Adrenal gland (tissue), 12 donors: ENCODE data around the gene NOVA1. TPM values are rescaled to one million over a fixed set of nuclear protein-coding genes. Genes with fewer than 3 reads are reported as not detected.

Source experiments
- DNase-seq, 7 donors: peaks; one replicate each; pipeline ENCODE4 v3.0.0-alpha.2; 2019 to 2020
- H3K27ac ChIP-seq, 5 donors: fragments of 200-600 bp; sonication (generic) in 4 of 5; 1 replicate in 3 of 5; 2 replicates in 2 of 5; pipeline versions ENCODE4 v1.5.1 to v1.8.0; 2016 to 2020; ENCODE audit warnings: mild to moderate bottlenecking in 1 of 5
- H3K27me3 ChIP-seq: fragments of 200-600 bp; 2 replicates; pipeline ENCODE4 v1.8.0; 2021
- H3K36me3 ChIP-seq, 2 donors: fragments of 200-600 bp; replicated peaks in 1 of 2; 1 replicate in 1 of 2; 2 replicates in 1 of 2; pipeline versions ENCODE4 v1.5.1 to v1.8.0; 2018 to 2022
- H3K4me1 ChIP-seq, 2 donors: fragments of 200-600 bp; replicated peaks in 1 of 2; 1 replicate in 1 of 2; 2 replicates in 1 of 2; pipeline versions ENCODE4 v1.5.1 to v1.8.0; 2018 to 2021
- H3K4me3 ChIP-seq, 4 donors: fragments of 200-600 bp; sonication (generic) in 3 of 4; one replicate each; pipeline ENCODE4 v1.5.1; 2016 to 2018
- H3K9me3 ChIP-seq, 3 donors: fragments of 200-600 bp; sonication (generic) in 1 of 3; replicated peaks in 1 of 3; 1 replicate in 2 of 3; 2 replicates in 1 of 3; pipeline versions ENCODE4 v1.5.1 to v1.8.0; 2016 to 2021
- CTCF ChIP-seq, 6 experiments: fragments of 450-650 bp in 4 of 6; fragments of 200-600 bp in 2 of 6; sonication (generic) in 1 of 6; IDR thresholded peaks; 1 replicate in 5 of 6; 2 replicates in 1 of 6; pipeline versions ENCODE4 v1.5.1 to v1.8.0; 2016 to 2021; ENCODE audit warnings: antibody characterized with exemption in 6 of 6, mild to moderate bottlenecking in 2 of 6, moderate library complexity in 1 of 6
- POLR2A ChIP-seq, 2 donors: fragments of 450-650 bp; IDR thresholded peaks; one replicate each; pipeline ENCODE4 v1.6.1; 2017; ENCODE audit warnings: antibody characterized with exemption in 2 of 2, mild to moderate bottlenecking in 2 of 2, moderate library complexity in 1 of 2
- WGBS, 4 donors: extraction: QIAGEN DNeasy Blood & Tissue Kit in 2 of 4; methylation state at CpG; one replicate each; pipeline versions ENCODE4 v1.1.5 to v1.1.7; 2013 to 2017; 5-methylcytosine and 5-hydroxymethylcytosine counted together
- intact Hi-C, 2 donors: fragments of 100-400 bp; cut with DNase I; formaldehyde crosslinking; loops; one replicate each; pipeline versions ENCODE4 v1.14.1 to v1.15.0; 2022 to 2023
- polyA plus RNA-seq, 3 donors: library from polyadenylated mRNA; stranded (reverse); fragments of 200-250 nt in 2 of 3; fragments of 350-450 nt in 1 of 3; fragmentation: Illumina TruSeq in 1 of 3; extraction: RNeasy Lipid Tissue Mini Kit (QIAGEN cat#74804) in 1 of 3; gene quantifications; one replicate each; pipeline ENCODE4 v1.2.3, GENCODE V29; 2013 to 2014
- total RNA-seq, 9 donors: library from RNA; depleted of rRNA in 4 of 9; stranded (reverse); fragments of >200 nt in 4 of 9; fragments of 120-200 nt in 1 of 9; fragmentation: NEBNext Ultra II Directional in 1 of 9; extraction: Animal tissue kit (Norgen Biotek cat#: 25700) in 1 of 9; gene quantifications; one replicate each; pipeline versions ENCODE4 v1.1.0 to v1.2.4, GENCODE V29; 2013 to 2023
- donor health status: healthy with polysubstance abuse.
- donor health status: Bipolar disorder and iron deficiency.
- donor health status: DM: yes; HTN: yes; CAD: no.
- donor health status: DM: no; HTN: no; CAD: no.
- donor health status: DM: no; HTN: no; CAD: no.
- donor health status: DM: yes; HTN: yes; CAD: no.

NOVA1 gene
- total and polyA plus RNA-seq, 12 donors = 0.69 to 16.6 (median 4.4) TPM

GRCh38 chr14:26606729-26607312 lies 9.0 kb upstream of the NOVA1 start:
- no peak for DNase-seq
- Histone ChIP-seq H3K4me1 (no peaks in the 10 kb centered on the region), H3K9me3 (no peaks in the 10 kb centered on the region), H3K27me3 (no peaks in the 10 kb centered on the region), H3K4me3 (no peak overlapping the region), H3K27ac (no peak overlapping the region), H3K36me3 (no peaks in the 10 kb centered on the region)
- intact Hi-C loops = no loop called here
- TF ChIP-seq POLR2A (IDR thresholded peaks at IDR 0.05) = no peak
- no peak for TF ChIP-seq CTCF (IDR thresholded peaks at IDR 0.05)
- WGBS, 4 donors = 57 to 75% (median 64%) methylated on average over 3 of the region's 3 CpGs

GRCh38 chr14:26605602-26606001 lies 7.8 kb upstream of the NOVA1 start:
- 64 to 83% (median 72%) methylated on average over 2 of the region's 2 CpGs for WGBS, 4 donors
- DNase-seq = no peak
- Histone ChIP-seq H3K27ac (no peak overlapping the region), H3K4me3 (no peak overlapping the region), H3K4me1 (no peaks in the 10 kb centered on the region), H3K36me3 (no peaks in the 10 kb centered on the region), H3K9me3 (no peaks in the 10 kb centered on the region), H3K27me3 (no peaks in the 10 kb centered on the region)
- TF ChIP-seq POLR2A (IDR thresholded peaks at IDR 0.05) = no peak
- no peak for TF ChIP-seq CTCF (IDR thresholded peaks at IDR 0.05)
- intact Hi-C loops = no loop called here

- TF ChIP-seq CTCF (IDR thresholded peaks at IDR 0.05) (no peak), POLR2A (IDR thresholded peaks at IDR 0.05) (no peak)
- no peaks in the 10 kb centered on the region for H3K9me3 ChIP-seq
- no peaks in the 10 kb centered on the region for H3K27me3 ChIP-seq
- no peaks in the 10 kb centered on the region for H3K36me3 ChIP-seq
- H3K4me3 ChIP-seq = no peak overlapping the region
- H3K27ac ChIP-seq = no peak overlapping the region
- 75 to 87% (median 82%) methylated on average over 2 of the region's 2 CpGs for WGBS, 4 donors
- no peak for DNase-seq
- no peaks in the 10 kb centered on the region for H3K4me1 ChIP-seq
- intact Hi-C loops = no loop called here
Observed at GRCh38 chr14:26602902-26603301, 5.1 kb upstream of the NOVA1 start.

- Histone ChIP-seq H3K36me3 (no peaks in the 10 kb centered on the region), H3K9me3 (no peaks in the 10 kb centered on the region), H3K27me3 (no peaks in the 10 kb centered on the region), H3K27ac (no peak overlapping the region), H3K4me1 (no peaks in the 10 kb centered on the region), H3K4me3 (no peak overlapping the region)
- intact Hi-C loops = no loop called here
- no peak for DNase-seq
- no peak for TF ChIP-seq CTCF (IDR thresholded peaks at IDR 0.05)
- TF ChIP-seq POLR2A (IDR thresholded peaks at IDR 0.05) = no peak
- WGBS, 4 donors = 59 to 76% (median 63%) methylated on average over 4 of the region's 4 CpGs
Observed at GRCh38 chr14:26601856-26602255, 4.0 kb upstream of the NOVA1 start.
